GM19025 (cell line): Measurements from ENCODE around the gene RTL5.

Experiments
- ATAC-seq: cut with Tn5 transposase; IDR thresholded peaks from one replicate; pipeline ENCODE4 v1.9.1; 2021; ENCODE audit warnings: mild to moderate bottlenecking, low read depth, moderate library complexity; ENCODE audit not compliant: unreplicated experiment

RTL5 gene

DNA sequence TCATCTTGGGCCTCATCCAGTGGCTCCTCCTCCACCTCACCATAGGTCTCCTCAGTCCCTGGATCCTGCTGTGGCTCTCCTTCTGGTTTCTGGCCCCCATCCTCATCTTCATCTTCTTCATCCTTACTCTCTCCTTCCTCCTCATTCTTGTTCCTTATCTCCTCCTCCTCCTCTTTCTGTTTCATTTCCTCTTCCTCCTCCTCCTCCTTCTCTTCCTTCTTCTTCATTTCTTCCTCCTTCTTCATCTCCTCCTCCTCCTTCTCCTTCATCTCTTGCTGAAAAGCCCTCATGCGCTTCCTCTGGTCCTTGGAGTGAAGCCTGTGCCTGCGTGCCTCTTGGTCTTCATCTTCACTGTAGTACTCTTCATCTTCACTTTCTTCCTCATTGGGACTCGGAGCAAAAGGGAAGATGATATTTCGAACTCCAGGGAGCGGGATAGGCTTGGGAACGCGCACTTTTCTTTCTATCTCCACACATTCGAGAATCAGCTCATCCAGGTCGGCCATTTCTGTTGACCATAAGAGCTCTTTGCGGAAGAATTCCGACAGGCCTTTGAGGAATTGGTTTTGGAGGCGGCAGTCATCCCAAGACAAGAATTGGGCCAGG, 1.5 kb downstream of the RTL5 start:
- ATAC-seq = no peak

DNA sequence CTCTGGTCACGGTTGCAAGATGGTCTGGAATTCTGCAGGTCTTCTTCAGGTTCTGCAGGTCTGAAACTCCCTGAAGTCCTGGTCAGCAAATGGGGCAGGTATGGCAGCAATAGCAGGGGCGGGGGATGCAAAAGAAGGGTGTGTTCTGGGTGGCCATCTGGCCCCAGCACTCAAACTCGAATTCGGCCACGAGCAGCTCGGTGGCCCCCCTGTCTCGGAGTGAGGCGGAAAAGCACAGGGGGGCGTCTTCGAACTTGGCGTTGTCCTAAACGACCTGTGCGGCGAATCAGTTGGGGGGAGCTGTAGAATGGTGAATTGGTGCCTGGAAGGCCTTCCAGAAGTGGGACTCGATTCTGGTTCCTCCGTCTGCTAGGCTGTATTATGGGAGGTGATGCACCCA, 2.1 kb downstream of the RTL5 start:
- no peak for ATAC-seq

DNA sequence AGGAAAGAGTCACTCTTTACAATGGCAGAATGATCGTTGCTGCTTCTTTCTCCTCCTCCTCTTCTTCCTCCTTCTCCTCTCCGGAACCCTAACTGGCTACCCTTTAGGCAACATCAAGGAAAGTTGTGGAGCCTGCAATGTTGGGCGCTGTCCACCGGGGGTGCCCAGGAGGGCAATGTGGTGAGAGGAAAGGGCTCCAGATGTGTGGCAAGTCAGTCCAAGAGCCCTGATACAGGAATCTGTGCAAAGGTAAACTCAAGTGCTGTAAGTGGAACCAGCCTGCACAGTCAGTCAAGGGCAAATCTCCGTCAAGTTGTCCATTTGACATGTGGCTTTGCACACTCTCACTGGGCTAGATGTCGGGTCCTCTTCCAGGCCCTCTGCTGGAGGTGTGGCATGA, 2.8 kb downstream of the RTL5 start:
- ATAC-seq = no peak

DNA sequence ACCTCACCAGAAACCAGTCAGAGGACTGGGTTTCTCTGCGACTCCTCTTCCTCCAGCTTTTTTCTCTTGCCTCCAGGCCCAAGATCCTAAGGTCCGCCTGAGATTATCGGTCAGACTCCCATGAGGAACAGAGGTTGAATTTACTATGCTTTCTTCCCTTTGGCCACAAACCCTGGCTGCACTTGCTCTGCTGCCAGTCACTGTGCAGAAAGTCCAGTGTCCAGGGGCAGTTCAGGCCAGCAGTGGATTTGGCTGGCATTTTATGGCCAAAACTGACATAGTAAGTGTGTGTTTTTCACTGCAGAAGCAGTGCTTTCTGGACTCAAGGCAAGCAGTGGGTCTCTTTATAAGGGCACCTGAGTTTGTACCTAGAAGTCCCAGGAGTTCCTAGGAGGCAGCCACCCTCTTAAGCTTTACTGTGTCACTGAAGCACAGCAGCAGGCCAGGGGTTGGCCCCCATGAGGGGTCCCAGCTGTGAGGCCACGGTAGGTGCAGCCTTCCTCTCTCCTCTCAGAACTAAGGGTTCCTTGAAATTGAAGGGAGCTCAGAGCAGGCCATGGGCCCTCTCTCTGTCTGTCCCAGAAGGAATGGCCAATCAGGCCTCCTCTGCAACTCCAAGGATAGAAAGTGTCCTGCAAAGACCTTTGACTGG, 3.4 kb downstream of the RTL5 start:
- ATAC-seq = no peak

DNA sequence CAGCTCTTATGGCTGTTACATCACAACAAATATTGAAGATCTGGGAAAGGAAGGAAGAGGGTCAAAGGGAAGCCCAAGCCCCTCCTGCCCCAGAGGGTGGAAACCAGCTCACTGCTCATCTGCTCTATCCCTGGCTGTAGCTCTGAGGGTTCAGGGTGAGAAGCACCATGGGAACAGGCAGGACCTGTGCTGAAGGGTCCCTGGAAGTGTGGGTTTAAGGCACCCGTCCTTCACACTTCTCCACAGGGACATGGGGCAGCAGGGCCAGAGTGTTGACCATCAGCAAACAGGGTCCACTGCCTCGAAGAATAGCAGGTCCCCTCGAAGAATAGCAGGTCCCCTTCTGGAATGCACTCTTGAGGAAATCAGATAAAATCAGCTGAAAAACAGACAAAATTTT, 4.4 kb downstream of the RTL5 start:
- ATAC-seq = no peak

DNA sequence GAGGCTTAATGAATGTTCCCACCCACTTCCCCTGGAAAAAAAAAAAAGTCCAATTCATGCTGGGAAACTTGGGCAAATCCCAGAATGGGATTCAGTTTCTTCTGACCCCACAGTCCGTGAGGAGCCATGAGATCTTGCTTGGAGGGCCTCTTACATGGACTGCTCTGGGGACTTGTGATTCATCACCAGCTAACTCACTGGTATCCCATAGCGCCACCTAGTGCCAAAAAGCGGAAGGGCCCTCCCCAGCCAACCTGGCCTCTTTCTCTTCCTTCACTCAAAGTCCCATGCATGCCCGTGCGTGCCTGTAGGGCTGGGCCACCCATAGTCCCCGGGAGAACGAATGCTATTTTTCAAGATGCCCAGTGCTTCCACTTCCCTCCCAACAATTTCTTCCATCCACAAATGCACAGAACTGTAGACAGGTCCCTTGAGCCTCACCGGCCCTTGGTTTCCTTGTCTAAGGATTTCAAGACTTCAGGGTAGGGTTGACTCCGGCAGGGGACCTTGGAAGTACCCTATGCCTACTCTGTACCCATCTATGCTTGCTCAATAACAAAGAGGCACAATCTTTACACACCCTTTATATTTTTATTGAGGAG, 5.1 kb downstream of the RTL5 start:
- peak; percentile 63 for ATAC-seq

DNA sequence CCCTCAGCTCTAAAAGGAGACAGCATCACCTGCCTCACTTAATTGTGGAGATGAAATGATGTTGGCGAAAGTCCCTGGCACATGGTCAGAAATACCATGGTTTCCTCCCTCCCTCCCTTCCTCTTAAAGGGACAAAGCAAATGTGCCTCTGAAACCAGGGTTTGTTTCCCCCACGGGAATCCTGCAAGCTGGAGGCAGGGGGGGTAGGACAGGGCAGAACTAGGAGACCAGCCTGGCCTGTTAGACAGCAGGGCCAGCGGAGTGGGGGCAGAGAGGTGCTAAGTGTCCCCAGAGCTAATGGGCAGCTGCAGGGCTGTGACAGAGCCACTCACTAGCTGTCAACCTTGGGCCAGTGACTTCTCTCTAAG, 5.7 kb downstream of the RTL5 start:
- no peak for ATAC-seq

DNA sequence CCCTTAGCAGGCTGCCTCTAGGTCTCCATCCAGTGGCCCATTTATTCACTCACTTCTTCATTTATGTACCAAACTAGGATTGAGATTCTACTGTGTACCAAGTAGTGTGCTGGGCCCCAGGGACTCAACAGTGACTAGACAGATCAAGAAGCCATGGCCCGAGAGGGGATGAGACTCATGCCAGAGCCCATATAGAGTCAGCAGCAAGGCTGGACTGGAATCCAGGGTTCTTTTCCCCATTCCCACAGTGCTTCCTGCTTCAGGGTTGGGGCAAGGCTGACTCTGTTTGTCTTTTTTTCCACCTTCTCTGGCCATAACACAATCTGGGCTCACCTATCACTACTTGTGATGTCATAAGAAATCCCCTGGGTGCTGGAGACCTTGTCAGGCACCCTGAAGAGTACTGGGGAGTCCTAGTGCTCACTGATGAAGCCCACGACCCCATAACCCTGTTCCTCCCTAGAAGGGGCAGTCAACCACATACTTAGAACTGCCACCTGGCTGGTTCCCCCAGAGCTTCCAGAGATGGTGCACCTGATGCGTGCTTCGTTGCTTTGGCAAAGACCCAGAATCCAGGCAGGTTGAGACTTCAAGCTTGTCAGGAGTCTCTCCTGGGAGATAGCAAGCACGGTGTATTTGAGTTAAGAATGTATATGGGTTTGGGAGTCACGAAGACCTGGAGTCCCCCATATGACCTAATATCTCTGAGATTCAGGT, 6.2 kb downstream of the RTL5 start:
- ATAC-seq = no peak

DNA sequence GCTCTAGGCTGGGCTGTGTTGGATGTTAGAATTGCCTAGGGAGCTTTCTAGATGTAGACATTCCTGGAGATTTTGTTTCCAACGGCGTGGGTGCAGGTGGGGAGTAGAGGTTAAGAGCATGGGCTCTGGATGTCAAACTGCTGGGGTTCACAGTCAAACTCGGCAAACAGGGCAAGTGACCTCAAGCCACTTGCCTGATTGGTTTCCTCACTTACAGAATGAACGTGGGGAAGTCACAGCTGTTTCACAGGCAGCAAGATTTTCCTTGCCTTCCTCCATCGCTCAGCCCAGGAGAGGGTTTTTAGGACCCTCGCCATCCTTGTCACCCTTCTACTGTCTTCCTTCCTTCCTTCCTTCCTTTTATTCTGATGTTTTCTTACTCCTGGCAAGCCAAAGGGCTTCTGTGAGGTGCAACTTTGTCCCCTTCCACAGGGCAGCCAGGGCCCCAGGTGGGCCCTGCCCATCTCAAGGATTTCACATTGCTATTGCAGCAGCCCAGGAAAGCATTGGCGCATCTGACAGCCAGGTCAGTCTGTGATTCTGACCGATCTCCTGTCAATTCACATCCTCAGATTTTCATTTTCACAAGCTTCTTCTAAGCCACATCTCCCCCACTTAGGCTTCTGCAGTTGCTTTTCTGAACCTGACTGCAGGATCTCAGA, 7.0 kb downstream of the RTL5 start:
- ATAC-seq = no peak

DNA sequence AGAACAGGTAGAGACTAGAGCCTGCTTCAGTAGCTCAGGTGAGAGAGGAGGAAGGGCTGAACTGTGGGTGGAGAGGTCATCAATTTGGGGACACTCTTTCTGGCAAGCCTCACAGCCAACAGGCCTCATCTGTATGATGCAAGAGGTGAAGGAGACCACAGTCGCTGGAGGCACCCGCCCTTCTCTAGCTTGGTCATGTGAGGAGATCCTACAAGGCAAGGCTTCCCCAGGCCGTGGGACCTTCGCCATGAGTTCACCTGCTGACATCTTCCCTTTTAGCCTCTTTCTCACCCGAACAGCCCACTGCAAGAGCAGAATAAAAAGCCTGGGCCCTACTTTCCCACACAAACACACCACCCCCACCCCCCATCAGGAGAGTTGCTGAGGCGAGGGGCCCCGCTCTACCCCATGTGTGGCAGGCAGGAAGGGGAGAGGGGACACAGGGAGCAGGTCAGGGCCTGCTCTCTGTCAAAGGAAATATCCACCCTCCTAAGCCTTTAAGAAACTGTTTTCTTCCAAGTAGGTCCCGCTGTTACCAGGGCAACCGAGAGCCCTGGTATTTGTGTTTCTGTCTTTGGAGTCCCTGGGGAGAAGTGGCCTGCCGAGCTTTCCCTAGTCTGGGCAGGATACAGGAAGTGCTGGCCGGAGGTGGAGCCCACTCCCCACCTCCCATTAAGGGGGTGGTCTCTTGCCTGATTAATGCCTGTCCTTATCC, 8.1 kb downstream of the RTL5 start:
- no peak for ATAC-seq

DNA sequence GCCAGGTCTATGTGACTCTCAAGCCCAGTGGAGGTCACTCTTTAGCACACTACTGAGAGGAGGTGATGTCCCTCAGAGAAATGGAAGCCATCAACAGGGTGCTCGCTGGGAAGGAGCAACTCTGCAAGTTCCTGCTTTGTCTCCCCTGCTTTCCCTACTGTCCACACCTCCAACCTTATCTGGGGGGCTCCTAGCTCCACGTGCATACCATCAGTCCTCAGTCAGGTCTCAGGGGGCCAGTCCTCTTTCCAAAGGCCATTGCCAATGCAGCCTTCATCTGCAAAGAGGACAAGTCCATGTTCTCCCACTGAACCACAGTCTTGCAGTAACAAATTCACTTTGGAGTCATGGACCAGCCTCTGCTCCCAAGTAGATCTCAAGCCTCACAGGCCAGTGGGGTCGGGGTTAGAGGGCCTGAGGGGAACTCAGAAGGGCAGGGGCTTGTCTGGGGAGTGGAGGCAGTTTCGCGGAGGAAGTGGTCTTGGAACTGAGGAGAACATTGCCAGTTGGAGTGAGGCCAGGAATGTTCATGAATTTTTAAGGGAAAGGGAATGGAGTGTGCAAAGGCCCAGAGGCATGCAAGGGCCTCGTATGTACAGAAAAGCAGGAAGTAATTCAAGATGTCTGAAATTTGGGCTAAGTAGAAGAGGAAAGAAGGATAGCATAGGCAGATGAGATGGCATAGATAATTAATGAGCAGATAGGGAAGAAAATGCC, 8.9 kb downstream of the RTL5 start:
- no peak for ATAC-seq

DNA sequence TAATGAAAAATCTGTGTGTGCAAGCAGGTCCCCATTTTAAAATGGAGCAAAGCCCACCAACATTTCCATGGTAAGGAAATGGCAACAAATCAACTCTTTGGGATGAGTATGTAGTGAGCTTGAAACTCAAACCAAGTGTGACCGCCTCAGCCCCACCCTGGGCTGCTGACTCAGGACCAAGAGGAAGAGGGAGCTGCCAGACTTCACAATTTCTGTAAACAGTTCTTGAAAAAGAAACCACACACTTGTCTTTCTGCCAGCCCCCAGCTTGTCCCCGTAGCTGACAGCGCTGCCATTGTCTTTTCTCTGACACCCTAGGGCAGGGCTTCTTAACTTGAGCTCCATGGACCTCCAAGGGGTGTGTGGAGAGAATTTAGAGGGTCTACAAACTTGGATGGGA, 10.3 kb downstream of the RTL5 start:
- ATAC-seq = peak; percentile 61

DNA sequence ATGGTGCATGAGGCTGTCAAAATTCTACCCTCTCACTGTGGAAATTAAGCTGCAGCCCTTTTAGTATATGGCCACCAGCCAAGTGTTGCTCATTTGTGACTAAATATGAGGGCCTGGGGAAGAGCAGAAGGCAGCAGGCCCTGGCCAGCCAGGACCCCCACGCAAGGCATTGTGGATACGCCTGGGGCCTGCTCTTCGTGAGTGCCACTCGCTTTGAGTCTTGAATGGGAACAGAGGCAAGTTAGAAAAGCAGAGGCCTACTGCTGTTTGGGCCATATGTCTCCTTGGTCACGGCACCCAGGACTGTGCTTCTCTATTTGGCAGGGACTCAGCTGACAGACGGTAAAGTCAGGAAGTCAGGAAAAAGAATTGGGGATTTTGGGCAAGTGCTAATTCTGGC, 10.9 kb downstream of the RTL5 start:
- ATAC-seq = no peak

DNA sequence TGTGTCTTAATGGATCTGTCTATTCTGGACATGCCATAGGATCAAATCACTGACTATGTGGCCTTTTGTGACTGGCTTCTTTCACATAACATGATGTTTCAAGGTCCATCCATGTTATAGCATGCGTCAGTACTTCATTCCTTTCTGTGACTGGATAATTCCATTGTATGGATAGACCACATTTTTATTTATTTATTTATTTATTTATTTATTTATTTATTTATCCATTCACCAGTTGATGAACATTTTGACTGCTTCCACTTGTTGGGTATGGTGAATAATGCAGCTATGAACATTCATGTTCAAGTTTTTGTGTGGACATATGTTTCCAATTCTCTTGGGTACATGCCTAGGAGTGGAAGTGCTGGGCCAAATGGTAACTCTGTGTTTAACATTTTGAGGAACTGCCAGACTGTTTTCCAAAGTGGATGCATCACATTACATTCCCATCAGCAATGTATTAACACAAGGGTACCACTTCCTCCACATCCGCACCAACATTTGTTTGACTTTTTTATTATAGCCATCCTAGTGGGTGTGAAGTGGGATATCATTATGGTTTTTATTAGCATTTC, 14.0 kb downstream of the RTL5 start:
- ATAC-seq = no peak

DNA sequence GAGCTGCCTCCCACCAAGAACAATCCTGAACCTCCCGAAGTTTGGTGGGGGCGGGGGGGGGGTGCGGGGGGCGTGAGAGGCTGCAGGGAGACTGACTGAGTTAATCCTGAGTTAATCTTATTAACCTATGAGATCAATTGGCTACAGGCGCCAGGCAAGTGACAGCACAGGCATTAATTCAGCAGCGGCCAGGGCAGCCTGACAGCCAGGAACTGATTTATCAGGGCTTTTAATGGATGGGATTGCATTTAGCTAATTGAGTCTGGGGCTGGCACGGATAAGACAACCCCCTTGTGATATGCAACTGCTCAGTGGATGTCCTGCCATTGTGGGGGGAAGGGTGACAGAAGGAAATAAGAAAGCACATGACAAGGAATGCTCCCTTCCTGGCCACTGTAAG, 16.3 kb downstream of the RTL5 start:
- ATAC-seq = no peak

DNA sequence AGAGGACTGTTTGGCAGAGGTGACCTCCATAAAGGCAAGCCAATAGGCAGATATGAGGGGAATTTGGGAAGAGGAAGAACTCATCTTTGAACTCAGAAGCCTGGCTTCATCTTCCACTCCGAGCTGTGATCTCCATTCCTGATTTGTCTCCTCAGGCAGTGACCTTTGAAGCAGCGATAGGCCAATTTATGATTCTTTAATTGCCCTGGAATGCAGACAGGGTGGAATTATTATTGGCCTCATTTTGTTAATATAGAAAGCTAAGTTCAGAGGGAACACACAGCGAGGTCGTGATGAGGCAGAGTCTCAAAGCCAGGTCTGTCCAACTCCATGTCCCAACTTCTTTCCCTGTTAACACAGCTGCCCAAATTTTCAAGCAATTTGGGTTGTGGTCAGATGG, 16.9 kb downstream of the RTL5 start:
- ATAC-seq = no peak

DNA sequence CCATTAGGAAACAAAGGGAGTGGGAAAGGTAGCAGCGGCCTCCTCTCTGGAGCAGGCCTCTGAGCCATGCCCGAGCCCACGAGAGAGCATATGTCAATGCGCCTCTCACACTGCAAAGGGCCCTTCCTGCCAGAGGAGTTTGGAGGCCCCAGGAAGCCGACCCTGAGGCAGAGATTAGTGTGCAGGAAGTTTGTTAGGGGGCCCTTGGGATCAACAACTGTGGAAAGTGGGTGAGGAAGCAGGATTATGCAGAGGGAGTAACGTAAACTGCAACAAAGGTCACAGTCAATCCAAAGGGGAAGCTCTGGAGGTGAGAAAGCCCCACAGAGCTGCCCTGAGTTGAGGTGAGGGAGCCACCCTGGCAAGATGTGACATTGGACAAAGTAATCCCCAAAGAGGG, 17.4 kb downstream of the RTL5 start:
- ATAC-seq = no peak

DNA sequence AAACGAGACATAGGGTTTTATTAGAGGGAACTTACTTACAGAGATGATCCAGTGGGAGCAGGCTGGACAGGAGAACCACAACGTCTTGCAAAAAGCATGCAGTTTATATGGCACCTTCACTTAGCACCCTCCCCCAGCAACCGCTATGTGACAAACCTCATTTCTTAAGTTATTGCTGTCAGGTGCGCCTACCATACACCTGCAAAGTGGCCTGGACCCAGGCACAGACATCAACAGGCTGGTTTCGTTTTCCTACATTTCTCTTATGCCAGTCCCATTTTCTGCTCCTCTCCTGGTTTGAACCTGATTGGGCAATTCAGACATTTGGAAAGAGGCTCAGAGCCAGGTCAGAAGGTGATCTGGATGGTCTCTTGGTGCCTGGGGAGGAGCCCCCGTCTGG, 18.3 kb downstream of the RTL5 start:
- ATAC-seq = no peak

DNA sequence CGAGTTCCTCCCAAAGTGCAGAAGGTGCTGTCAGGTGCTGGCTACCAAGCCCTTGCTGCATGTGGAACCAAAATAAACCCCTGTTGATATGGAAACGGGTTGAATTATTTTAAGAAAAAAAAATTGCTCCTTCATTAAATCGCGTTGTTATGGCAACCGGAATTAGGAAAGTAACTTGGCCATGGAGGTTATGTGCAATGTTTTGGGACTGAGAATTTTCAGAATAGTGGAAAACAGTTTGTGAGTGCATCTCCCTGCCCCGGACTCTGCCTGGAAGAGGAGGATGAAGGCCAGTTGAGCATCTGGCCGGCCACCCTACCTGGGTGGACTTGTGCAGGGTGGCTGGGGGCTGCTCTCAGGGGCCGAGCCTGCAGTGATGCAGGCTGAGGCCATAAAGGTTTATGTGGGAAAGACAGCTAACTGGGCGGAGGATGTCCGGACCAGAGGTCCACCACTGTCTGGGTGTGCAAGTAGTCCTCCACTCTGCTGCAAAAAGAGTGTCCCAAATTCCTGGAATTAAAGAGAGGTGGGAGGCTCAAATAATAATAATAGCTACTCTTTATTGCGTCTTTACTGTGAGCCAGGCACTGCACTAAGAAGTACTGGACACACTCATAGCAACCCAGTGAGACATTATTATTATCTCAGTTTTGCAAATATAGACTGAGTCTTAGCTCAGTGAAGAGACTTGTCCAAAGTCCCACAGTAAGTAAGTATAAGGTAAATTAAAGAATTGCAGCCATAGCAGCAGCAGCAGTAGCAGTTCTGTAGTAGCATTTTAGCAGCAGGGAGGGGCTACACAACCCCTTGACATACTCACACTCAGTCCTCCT, 20.6 kb downstream of the RTL5 start:
- no peak for ATAC-seq
